GM21381 (cell line): ENCODE data around the gene ZSWIM4.

Source experiments
- ATAC-seq: cut with Tn5 transposase; IDR thresholded peaks from one replicate; pipeline ENCODE4 v1.9.1; 2021; ENCODE audit warnings: mild to moderate bottlenecking, moderate library complexity; ENCODE audit not compliant: unreplicated experiment

ZSWIM4 gene

DNA sequence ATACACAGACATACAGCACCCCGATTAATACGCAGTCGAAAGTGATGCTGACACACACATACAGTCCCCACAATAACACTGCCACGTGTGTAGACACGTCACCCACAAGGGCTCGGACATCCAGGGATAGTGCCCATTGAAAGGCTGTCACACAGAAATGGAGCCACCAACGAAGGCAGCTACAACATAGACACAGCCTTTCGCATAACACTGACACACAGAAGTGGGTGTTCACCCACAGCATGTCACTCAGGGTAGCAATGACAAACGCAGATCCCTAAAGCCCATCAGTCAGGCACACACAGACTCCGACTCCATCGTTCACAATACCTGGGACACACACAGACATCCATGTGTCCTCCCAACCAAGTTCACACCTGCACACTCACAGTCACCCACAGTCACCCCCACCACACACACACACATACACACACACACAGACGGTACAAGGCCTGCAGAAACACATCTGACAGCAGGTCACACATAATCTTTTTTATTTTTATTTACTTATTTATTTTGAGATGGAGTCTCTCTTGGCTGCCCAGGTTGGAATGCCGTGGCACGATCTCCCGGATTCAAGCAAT lies 71.3 kb downstream of the ZSWIM4 start:
- ATAC-seq = no peak

DNA sequence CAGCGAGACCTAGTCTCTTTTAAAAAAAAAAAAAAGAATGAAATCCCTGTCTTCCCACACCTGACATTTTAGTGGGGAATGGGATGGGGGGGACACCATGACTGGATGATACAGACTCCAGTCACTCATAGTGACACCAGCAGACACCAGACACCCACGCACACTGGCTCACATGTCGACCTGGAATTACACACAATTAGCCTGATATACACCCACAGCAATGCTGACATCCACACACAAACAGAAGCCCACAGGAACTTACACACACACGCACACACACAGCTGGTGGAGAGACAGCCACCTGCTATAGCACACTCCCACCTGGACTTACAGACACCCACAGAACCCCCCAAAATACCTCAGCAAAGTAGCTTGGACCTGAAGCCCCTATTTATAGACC lies 73.4 kb downstream of the ZSWIM4 start:
- ATAC-seq = no peak

DNA sequence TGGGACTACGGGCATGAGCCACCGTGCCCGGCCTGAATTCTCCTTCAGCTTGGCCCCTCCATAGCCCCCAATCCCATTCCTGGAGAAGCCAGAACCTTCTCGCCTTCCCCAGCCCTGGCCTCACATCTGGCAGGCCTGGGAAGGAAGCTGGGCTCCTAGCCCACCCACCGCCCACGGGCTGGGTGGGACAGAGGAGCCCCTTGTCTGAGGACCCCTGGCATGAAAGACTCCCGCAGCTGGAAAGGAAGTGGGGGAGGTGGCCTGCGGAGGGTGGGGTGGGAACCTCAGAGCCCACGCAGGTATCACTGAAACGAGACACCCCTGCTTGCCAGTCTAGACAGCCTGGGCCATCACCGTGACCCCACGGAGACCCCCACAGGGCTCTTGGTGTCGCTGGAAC lies 74.0 kb downstream of the ZSWIM4 start:
- no peak for ATAC-seq

DNA sequence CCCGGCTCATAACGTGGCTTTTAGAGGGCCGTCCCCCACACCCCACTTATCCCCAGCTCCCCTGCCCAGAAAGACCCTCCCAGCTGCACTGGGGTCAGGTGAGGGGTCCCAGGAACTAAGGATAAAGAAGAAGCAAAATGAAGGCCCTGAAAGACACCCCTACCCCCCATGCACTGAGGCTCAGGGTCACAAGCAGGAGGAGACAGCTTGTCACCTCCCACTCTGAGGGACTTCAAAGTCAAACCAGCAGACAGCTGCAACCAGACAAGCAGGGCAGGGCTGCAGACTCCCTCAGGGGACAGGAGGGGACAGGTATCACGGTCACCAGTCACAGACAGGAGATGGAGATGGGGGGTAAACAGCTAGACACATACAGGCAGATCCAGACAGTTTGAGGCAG lies 75.6 kb downstream of the ZSWIM4 start:
- ATAC-seq = no peak

DNA sequence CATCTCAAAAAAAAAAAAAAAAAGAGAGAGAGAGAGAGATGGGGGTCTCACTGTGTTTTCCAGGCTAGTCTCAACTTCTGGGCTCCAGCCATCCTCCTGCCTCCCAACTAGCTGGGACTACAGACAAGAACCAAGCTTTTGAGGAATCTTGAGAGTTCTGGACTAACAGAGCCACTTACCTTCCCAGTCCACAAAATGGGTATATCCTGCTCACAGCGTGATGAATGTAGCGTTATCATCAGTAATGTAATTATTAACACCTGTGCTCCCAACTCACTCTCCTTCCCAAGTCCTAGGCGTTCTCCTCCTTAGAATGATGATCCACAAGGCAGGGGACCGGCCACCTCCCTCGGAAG lies 77.1 kb downstream of the ZSWIM4 start:
- no peak for ATAC-seq

DNA sequence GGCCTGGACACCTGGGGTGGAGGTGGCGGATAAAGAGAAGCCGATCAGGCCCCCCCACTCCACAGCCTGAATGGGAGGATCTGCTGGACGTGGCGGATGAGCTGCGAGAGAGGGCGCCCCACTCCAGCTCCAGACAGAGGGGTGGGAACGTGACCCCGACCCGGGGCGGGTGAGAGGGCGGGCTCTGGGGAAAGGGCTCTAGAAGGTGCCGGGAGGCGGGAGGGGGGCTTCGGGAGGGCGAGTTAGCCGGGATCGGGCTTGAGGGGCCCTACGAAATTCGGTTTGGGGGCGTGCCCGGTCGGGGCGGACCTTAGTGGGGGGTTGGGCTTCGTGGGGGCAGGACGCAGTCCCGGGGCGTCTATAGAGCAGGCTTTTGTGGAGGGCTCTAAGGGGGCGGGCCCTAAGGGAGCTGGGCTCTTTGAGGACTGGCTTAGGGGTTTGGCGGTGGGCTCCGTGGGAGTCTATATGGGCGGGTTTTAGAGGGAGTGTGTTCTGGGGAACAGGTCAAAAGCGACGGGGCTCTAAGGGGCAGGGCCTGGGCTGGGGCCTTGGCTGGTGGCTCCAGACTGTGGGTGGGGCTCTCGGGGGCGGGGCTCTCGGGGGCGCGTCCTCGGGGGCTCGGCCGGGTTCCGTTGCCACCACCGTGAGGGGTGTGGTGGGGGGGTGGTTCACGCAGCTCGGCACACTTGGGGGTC lies 77.6 kb downstream of the ZSWIM4 start:
- ATAC-seq = no peak

DNA sequence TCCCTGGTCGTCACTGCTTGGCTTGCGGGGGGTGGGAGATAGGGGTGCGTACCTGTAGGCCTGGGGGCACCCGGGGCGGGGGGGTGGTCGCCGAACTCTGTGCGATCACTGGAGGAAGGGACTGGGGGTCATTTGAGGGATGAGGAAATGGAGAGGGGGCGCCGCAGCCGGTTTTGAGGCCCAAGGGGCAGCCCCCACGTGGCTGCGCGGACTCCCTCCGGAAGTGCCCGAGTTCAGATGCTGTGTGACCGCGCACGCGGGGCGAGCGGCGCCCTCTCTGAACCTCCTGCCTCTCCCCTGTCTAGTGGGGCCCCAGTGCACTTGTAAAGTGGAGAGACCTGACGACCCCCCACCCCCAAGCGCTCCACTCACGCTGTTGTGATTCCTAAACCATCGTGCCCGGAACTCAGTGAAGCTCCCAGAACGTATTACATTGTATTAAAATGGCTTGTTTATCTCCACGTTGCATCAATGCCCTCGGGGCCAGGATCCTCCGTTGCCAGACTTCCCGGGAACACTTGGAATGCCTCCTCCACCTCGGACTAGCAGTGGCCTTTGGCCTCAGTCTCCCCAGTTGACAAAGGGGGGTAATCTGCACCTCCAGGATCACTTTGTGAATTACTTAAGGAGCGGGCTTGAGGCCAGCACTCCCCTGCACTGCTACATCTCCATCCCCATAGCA lies 78.7 kb downstream of the ZSWIM4 start:
- ATAC-seq = no peak

DNA sequence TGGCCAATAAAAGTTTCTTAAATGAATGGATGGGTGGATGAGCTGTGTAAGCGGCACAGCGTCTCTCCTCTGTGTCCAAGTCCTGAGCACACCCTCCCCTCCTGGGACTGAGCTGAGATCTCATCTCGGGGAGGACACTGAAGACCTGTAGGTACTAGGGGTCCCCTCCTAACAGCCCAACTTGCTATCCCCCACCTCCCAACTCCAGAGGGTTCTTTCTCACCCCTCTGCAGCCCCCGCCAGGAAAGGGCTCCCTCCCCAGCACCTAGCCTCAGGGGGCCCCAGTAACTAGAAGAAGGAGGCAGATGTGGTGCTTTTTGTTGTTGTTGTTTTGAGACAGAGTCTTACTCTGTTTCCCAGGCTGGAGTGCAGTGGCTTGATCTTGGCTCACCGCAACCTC lies 80.6 kb downstream of the ZSWIM4 start:
- no peak for ATAC-seq

DNA sequence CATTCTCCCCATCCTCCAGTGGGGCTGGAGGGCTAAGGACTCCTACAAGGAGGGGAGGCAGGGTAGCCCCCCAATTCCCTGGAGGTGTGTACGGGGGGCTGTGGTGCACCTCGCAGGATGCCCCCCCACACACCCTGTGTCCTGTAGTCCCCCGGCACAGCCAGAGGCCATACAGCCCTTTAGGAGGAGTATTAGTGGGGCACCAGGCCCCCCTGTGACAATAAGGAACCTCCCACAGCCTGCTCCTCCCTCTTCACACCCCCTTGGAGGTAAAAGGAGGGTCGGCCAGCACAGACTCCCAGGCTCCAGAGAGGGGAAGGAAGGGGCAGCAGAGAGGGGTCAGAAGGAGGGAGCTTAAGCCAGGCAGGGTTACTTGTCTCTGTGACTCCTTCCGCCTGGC lies 81.6 kb downstream of the ZSWIM4 start, which contains the start of gene NANOS3:
NANOS3 (plus strand) TSS at position 301 of the 400 bp plus-strand sequence. CDS start 115 bp downstream, outside the sequence.
- ATAC-seq = no peak

DNA sequence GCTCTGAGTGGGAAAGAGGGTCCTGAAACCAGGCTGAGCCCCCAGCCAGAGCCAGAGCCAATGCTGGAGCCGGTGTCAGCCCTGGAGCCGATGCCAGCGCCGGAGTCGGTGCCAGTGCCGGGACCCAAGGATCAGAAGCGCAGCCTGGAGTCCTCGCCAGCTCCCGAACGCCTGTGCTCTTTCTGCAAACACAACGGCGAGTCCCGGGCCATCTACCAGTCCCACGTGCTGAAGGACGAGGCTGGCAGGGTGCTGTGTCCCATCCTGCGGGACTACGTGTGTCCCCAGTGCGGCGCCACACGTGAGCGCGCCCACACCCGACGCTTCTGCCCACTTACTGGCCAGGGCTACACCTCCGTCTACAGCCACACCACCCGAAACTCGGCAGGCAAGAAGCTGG lies 82.1 kb downstream of the ZSWIM4 start:
- ATAC-seq = no peak

DNA sequence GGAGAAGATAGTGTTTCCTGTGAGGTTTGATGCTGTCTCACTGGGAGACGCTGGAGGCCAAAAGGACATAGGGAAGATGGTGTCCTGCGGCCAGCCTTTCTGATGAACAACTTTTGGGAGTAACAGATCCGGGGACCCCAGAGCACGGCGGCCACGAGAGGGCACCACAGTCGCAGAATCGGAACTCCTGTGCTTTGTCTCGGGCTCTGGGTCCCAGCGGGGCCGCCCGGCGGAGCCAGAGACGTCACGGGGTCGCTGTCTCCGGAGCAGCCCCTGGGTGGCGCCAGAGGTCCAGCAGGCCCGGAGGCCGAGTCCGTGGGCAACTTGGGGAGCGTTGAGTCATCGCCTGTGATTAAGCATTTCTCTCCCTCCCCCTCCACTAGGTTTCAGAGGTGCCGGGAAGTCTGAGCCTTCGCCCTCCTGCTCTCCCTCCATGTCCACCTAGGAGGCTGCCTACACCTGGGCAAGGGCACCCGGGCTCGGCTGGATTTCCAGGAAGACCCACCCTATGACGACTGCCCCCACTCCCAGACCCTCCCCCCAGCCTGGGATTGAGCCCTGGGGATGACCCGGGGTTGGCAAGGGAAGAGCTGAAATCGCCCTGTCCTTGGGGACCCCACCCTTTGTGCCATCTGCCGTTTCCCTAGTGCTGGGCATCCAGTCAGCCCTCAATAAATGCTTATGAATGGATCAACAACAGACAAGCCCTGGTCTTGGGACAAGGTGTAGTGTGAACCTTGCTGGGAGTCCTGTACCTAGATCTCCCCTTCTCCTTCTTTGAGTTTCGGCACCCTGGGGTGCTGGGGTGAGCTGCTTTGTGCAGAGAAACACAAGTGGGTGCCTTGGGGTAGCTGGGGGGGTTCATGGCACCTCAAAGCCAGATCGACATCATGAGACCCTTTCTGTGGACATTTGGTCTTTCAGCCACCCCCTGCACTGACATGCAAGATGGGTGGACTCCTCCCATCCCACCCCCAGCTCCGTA lies 85.1 kb downstream of the ZSWIM4 start:
- peak; percentile 88 for ATAC-seq

DNA sequence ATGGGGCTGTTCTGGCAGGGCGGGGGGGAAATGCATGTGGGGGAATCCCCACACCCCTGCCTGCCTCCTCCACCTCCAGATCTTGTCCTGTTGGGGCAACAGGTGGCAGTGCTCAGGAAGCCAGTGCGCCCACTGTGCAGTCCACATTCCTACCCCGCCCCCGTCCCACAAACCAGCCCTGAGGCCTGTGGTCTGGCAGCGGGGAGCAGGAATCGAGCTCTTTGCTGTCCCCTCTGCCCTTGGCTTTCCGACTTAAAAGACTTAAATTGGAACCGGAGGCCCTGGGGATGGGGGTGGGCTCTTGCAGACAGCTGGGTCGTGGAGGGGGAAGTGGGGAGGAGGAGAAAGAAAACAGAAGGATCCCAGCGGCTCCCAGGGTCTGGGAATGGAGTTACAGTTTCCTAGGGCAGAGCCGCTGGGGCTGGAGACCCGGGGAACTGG lies 86.0 kb downstream of the ZSWIM4 start:
- ATAC-seq = no peak
